ENCODE data around the gene IRF4.

GRCh38 chr6:449486-450419 lies 58.2 kb downstream of the IRF4 start:
- TF ChIP-seq ZSCAN30 (tag by site-specific recombination; IDR thresholded peaks at IDR 0.05) (no peak), ZNF274 (IDR thresholded peaks at IDR 0.05; ENCODE audit: low read length) (no peak), ZNF274 (tag by site-specific recombination; IDR thresholded peaks at IDR 0.05; ENCODE audit: borderline replicate concordance) (no peak), ZNF169 (tag by site-specific recombination; IDR thresholded peaks at IDR 0.05) (no peak), CTCF (tag by site-specific recombination; IDR thresholded peaks at IDR 0.05) (no peak)
